Neural progenitor cell (in vitro differentiated cells): ENCODE results near the gene MDH2. TPM values are rescaled to one million over a fixed set of nuclear protein-coding genes. Genes with fewer than 3 reads are reported as not detected.

Experiments
- DNase-seq: peaks from one replicate; pipeline ENCODE4 v3.0.0-alpha.2; 2016; ENCODE audit warnings: low spot score
- H2AFZ ChIP-seq: fragments of 200-600 bp; sonication (generic); replicated peaks from 2 replicates; pipeline ENCODE4 v1.6.1; 2016; ENCODE audit warnings: antibody characterized with exemption
- H3F3A ChIP-seq: fragments of 200-600 bp; sonication (generic); 2 replicates; pipeline ENCODE4 v1.6.1; 2016; ENCODE audit warnings: antibody characterized with exemption, low read depth
- H3K27ac ChIP-seq: fragments of 200-600 bp; sonication (generic); 2 replicates; pipeline ENCODE4 v1.5.1; 2016; ENCODE audit warnings: mild to moderate bottlenecking
- H3K27me3 ChIP-seq: fragments of 200-600 bp; sonication (generic); 2 replicates; pipeline ENCODE4 v1.6.1; 2016; ENCODE audit warnings: mild to moderate bottlenecking, moderate library complexity
- H3K36me3 ChIP-seq: fragments of 200-600 bp; sonication (generic); 2 replicates; pipeline ENCODE4 v1.5.1; 2016
- H3K4me1 ChIP-seq: fragments of 200-600 bp; sonication (generic); 2 replicates; pipeline ENCODE4 v1.6.1; 2016; ENCODE audit warnings: mixed run types
- H3K4me2 ChIP-seq: fragments of 200-600 bp; sonication (generic); 2 replicates; pipeline ENCODE4 v1.6.1; 2016
- H3K4me3 ChIP-seq: fragments of 200-600 bp; sonication (generic); 2 replicates; pipeline ENCODE4 v1.5.1; 2016
- H3K79me2 ChIP-seq: fragments of 200-600 bp; sonication (generic); 2 replicates; pipeline ENCODE4 v1.6.1; 2016; ENCODE audit warnings: low read depth
- H3K9ac ChIP-seq: fragments of 200-600 bp; sonication (generic); 2 replicates; pipeline ENCODE4 v1.6.1; 2016
- H3K9me3 ChIP-seq: fragments of 200-600 bp; sonication (generic); 2 replicates; pipeline ENCODE4 v1.5.1; 2016; ENCODE audit warnings: low read depth
- H4K20me1 ChIP-seq: fragments of 200-600 bp; sonication (generic); 2 replicates; pipeline ENCODE4 v1.6.1; 2016; ENCODE audit warnings: low read depth
- H3K27ac Mint-ChIP-seq: 3 replicates; pipeline ENCODE4 v1.8.0; 2021; ENCODE audit warnings: mixed read lengths
- H3K27me3 Mint-ChIP-seq: 2 replicates; pipeline ENCODE4 v1.8.0; 2022; ENCODE audit warnings: low read depth, mild to moderate bottlenecking, inconsistent platforms, moderate library complexity, mixed read lengths; ENCODE audit not compliant: insufficient read depth
- H3K36me3 Mint-ChIP-seq: 3 replicates; pipeline ENCODE4 v1.8.0; 2021; ENCODE audit warnings: mixed read lengths
- H3K4me1 Mint-ChIP-seq: 3 replicates; pipeline ENCODE4 v1.8.0; 2021; ENCODE audit warnings: mixed read lengths
- H3K4me3 Mint-ChIP-seq: 3 replicates; pipeline ENCODE4 v1.8.0; 2021; ENCODE audit warnings: mild to moderate bottlenecking, moderate library complexity, mixed read lengths
- H3K9me3 Mint-ChIP-seq: 3 replicates; pipeline ENCODE4 v1.8.0; 2020; ENCODE audit warnings: mixed read lengths
- CTCF ChIP-seq: fragments of 200-600 bp; sonication (generic); IDR thresholded peaks from 2 replicates; pipeline ENCODE4 v1.5.1; 2017; ENCODE audit warnings: antibody characterized with exemption, mild to moderate bottlenecking
- EZH2 ChIP-seq: fragments of 200-600 bp; sonication (generic); IDR thresholded peaks from 2 replicates; pipeline ENCODE4 v1.6.1; 2017; ENCODE audit warnings: antibody characterized with exemption, mild to moderate bottlenecking, moderate library complexity
- EZH2phosphoT487 ChIP-seq: fragments of 200-600 bp; sonication (generic); IDR thresholded peaks from 2 replicates; pipeline ENCODE4 v1.6.1; 2017; ENCODE audit warnings: antibody characterized with exemption
- total RNA-seq: library from RNA; depleted of rRNA; stranded (reverse); fragments of >200 nt; gene quantifications from 2 replicates; pipeline ENCODE4 v1.2.3, GENCODE V29; 2015; ENCODE audit warnings: low replicate concordance

MDH2 gene
- total RNA-seq, 1 donor from 2014 or later: 51.5 TPM

GRCh38 chr7:76053461-76053860, 5.6 kb downstream of the MDH2 start:
- no peak for DNase-seq
- Mint-ChIP-seq H3K36me3 (peaks cover 19% of the 10 kb centered on the region), H3K9me3 (no peaks in the 10 kb centered on the region), H3K4me1 (peaks cover 31% of the 10 kb centered on the region), H3K27ac (no peak overlapping the region), H3K27me3 (peaks cover 6% of the 10 kb centered on the region), H3K4me3 (no peak overlapping the region)
- Histone ChIP-seq H3K36me3 (no peaks in the 10 kb centered on the region), H3K4me3 (no peak overlapping the region), H4K20me1 (peaks cover 28% of the 10 kb centered on the region), H2AFZ (no peak overlapping the region), H3F3A (peaks cover 3% of the 10 kb centered on the region), H3K79me2 (peaks cover 82% of the 10 kb centered on the region), H3K4me1 (peaks cover 6% of the 10 kb centered on the region), H3K9ac (no peak overlapping the region), H3K27ac (no peak overlapping the region), H3K9me3 (no peaks in the 10 kb centered on the region), H3K4me2 (peak overlapping the region; percentile 38), H3K27me3 (no peaks in the 10 kb centered on the region)
- TF ChIP-seq EZH2phosphoT487 (no peak), EZH2 (no peak), CTCF (no peak)

GRCh38 chr7:76054123-76055120, 6.5 kb downstream of the MDH2 start:
- no peaks in the 10 kb centered on the region for H3K36me3 ChIP-seq
- H3K9me3 ChIP-seq: no peaks in the 10 kb centered on the region
- peak overlapping the region; percentile 27 for H3K9ac ChIP-seq
- DNase-seq: peak; percentile 36
- no peak overlapping the region for H3K4me3 ChIP-seq
- no peaks in the 10 kb centered on the region for H3K27me3 ChIP-seq
- Mint-ChIP-seq H3K27me3 (peaks cover 6% of the 10 kb centered on the region), H3K36me3 (peaks cover 15% of the 10 kb centered on the region), H3K4me3 (no peak overlapping the region), H3K4me1 (peaks cover 23% of the 10 kb centered on the region), H3K9me3 (no peaks in the 10 kb centered on the region), H3K27ac (peak overlapping the region; percentile 62)
- peaks cover 72% of the 10 kb centered on the region for H3K79me2 ChIP-seq
- no peak overlapping the region for H2AFZ ChIP-seq
- peak overlapping the region; percentile 46 for H3K27ac ChIP-seq
- H3K4me1 ChIP-seq: peaks cover 3% of the 10 kb centered on the region
- peaks cover 3% of the 10 kb centered on the region for H3F3A ChIP-seq
- peaks cover 25% of the 10 kb centered on the region for H4K20me1 ChIP-seq
- H3K4me2 ChIP-seq: peak overlapping the region; percentile 38
- TF ChIP-seq CTCF: no peak
- TF ChIP-seq EZH2phosphoT487: no peak
- TF ChIP-seq EZH2: no peak

- Histone ChIP-seq H3K4me2 (no peak overlapping the region), H3K36me3 (no peaks in the 10 kb centered on the region), H3F3A (peaks cover 3% of the 10 kb centered on the region), H4K20me1 (peaks cover 25% of the 10 kb centered on the region), H3K9ac (no peak overlapping the region), H3K4me3 (no peak overlapping the region), H3K79me2 (peaks cover 54% of the 10 kb centered on the region), H3K27ac (no peak overlapping the region), H3K4me1 (peaks cover 3% of the 10 kb centered on the region), H2AFZ (no peak overlapping the region), H3K27me3 (no peaks in the 10 kb centered on the region), H3K9me3 (no peaks in the 10 kb centered on the region)
- DNase-seq: no peak
- no peak for TF ChIP-seq EZH2
- no peak for TF ChIP-seq EZH2phosphoT487
- no peak for TF ChIP-seq CTCF
- Mint-ChIP-seq H3K27ac (no peak overlapping the region), H3K27me3 (peaks cover 6% of the 10 kb centered on the region), H3K4me3 (no peak overlapping the region), H3K36me3 (peaks cover 15% of the 10 kb centered on the region), H3K9me3 (no peaks in the 10 kb centered on the region), H3K4me1 (peaks cover 19% of the 10 kb centered on the region)
These were observed 8.3 kb downstream of the MDH2 start for GRCh38 chr7:76056241-76056640.
